Neuron (in vitro differentiated cells): ENCODE results near the gene TIAM2.

Experiments
- H2AFZ ChIP-seq: one replicate; pipeline ENCODE4 v1.6.1; 2013; ENCODE audit warnings: low read depth, mild to moderate bottlenecking, inconsistent platforms, low read length, moderate library complexity
- H3K27me3 ChIP-seq: one replicate; pipeline ENCODE4 v1.6.1; 2013; ENCODE audit warnings: low read length; ENCODE audit not compliant: insufficient read depth
- H3K36me3 ChIP-seq: one replicate; pipeline ENCODE4 v1.6.1; 2013; ENCODE audit warnings: low read length; ENCODE audit not compliant: insufficient read depth
- H3K4me1 ChIP-seq: one replicate; pipeline ENCODE4 v1.6.1; 2013; ENCODE audit warnings: low read length; ENCODE audit not compliant: insufficient read depth
- H3K4me3 ChIP-seq: 2 replicates; pipeline ENCODE4 v1.5.1; 2013; ENCODE audit warnings: mild to moderate bottlenecking, low read length, moderate library complexity
- H3K9me3 ChIP-seq: one replicate; pipeline ENCODE4 v1.6.1; 2013; ENCODE audit warnings: low read length

TIAM2 gene

GRCh38 chr6:155187994-155188706, 193.0 kb downstream of the TIAM2 start:
- no peaks in the 10 kb centered on the region for H3K9me3 ChIP-seq
- H2AFZ ChIP-seq = no peak overlapping the region
- peaks cover 14% of the 10 kb centered on the region for H3K4me1 ChIP-seq
- H3K27me3 ChIP-seq = no peaks in the 10 kb centered on the region
- H3K4me3 ChIP-seq = no peak overlapping the region
- peaks cover 16% of the 10 kb centered on the region for H3K36me3 ChIP-seq

- Histone ChIP-seq H3K9me3 (no peaks in the 10 kb centered on the region), H2AFZ (no peak overlapping the region), H3K36me3 (peaks cover 16% of the 10 kb centered on the region), H3K4me3 (no peak overlapping the region), H3K4me1 (peaks cover 6% of the 10 kb centered on the region), H3K27me3 (no peaks in the 10 kb centered on the region)
Observed at GRCh38 chr6:155188707-155189496, 193.8 kb downstream of the TIAM2 start.

GRCh38 chr6:155190677-155191076, 195.6 kb downstream of the TIAM2 start:
- no peaks in the 10 kb centered on the region for H3K9me3 ChIP-seq
- H3K36me3 ChIP-seq = peaks cover 13% of the 10 kb centered on the region
- H3K4me3 ChIP-seq = no peak overlapping the region
- no peak overlapping the region for H2AFZ ChIP-seq
- no peaks in the 10 kb centered on the region for H3K27me3 ChIP-seq
- H3K4me1 ChIP-seq = peaks cover 3% of the 10 kb centered on the region

GRCh38 chr6:155193526-155193925, 198.4 kb downstream of the TIAM2 start:
- Histone ChIP-seq H3K36me3 (peaks cover 5% of the 10 kb centered on the region), H3K4me1 (peaks cover 3% of the 10 kb centered on the region), H3K27me3 (no peaks in the 10 kb centered on the region), H2AFZ (no peak overlapping the region), H3K9me3 (no peaks in the 10 kb centered on the region), H3K4me3 (no peak overlapping the region)

- H3K36me3 ChIP-seq = peaks cover 5% of the 10 kb centered on the region
- H3K27me3 ChIP-seq = no peaks in the 10 kb centered on the region
- H3K9me3 ChIP-seq = no peaks in the 10 kb centered on the region
- peaks cover 3% of the 10 kb centered on the region for H3K4me1 ChIP-seq
- no peak overlapping the region for H3K4me3 ChIP-seq
- no peak overlapping the region for H2AFZ ChIP-seq
Observed at GRCh38 chr6:155194399-155194798, 199.3 kb downstream of the TIAM2 start.

GRCh38 chr6:155195903-155196302, 200.8 kb downstream of the TIAM2 start:
- Histone ChIP-seq H2AFZ (no peak overlapping the region), H3K36me3 (peaks cover 5% of the 10 kb centered on the region), H3K27me3 (no peaks in the 10 kb centered on the region), H3K4me3 (no peak overlapping the region), H3K9me3 (no peaks in the 10 kb centered on the region), H3K4me1 (no peaks in the 10 kb centered on the region)

GRCh38 chr6:155196911-155197310, 201.8 kb downstream of the TIAM2 start:
- peaks cover 3% of the 10 kb centered on the region for H3K36me3 ChIP-seq
- no peak overlapping the region for H2AFZ ChIP-seq
- H3K9me3 ChIP-seq = no peaks in the 10 kb centered on the region
- no peaks in the 10 kb centered on the region for H3K27me3 ChIP-seq
- no peak overlapping the region for H3K4me3 ChIP-seq
- H3K4me1 ChIP-seq = no peaks in the 10 kb centered on the region

- peaks cover 3% of the 10 kb centered on the region for H3K36me3 ChIP-seq
- H2AFZ ChIP-seq = no peak overlapping the region
- H3K4me1 ChIP-seq = no peaks in the 10 kb centered on the region
- no peaks in the 10 kb centered on the region for H3K27me3 ChIP-seq
- no peaks in the 10 kb centered on the region for H3K9me3 ChIP-seq
- no peak overlapping the region for H3K4me3 ChIP-seq
Observed at GRCh38 chr6:155197932-155198331, 202.8 kb downstream of the TIAM2 start.

- peaks cover 3% of the 10 kb centered on the region for H3K36me3 ChIP-seq
Observed at GRCh38 chr6:155200012-155200411, 204.9 kb downstream of the TIAM2 start.

GRCh38 chr6:155201461-155202226, 206.5 kb downstream of the TIAM2 start:
- Histone ChIP-seq H3K27me3 (no peaks in the 10 kb centered on the region), H2AFZ (no peak overlapping the region), H3K9me3 (no peaks in the 10 kb centered on the region), H3K36me3 (peaks cover 3% of the 10 kb centered on the region), H3K4me1 (peaks cover 2% of the 10 kb centered on the region), H3K4me3 (no peak overlapping the region)

More at GRCh38 chr6:155200012-155200411, 204.9 kb downstream of the TIAM2 start:
- Histone ChIP-seq H3K4me1 (peaks cover 2% of the 10 kb centered on the region), H2AFZ (no peak overlapping the region), H3K4me3 (no peak overlapping the region), H3K9me3 (no peaks in the 10 kb centered on the region), H3K27me3 (no peaks in the 10 kb centered on the region)

GRCh38 chr6:155207223-155207622, 212.1 kb downstream of the TIAM2 start:
- Histone ChIP-seq H3K4me1 (peaks cover 2% of the 10 kb centered on the region), H3K27me3 (no peaks in the 10 kb centered on the region), H3K36me3 (peaks cover 15% of the 10 kb centered on the region), H3K9me3 (peaks cover 3% of the 10 kb centered on the region), H2AFZ (no peak overlapping the region), H3K4me3 (no peak overlapping the region)

- H2AFZ ChIP-seq = no peak overlapping the region
- no peaks in the 10 kb centered on the region for H3K27me3 ChIP-seq
- H3K9me3 ChIP-seq = peaks cover 6% of the 10 kb centered on the region
- peaks cover 12% of the 10 kb centered on the region for H3K4me1 ChIP-seq
- H3K4me3 ChIP-seq = no peak overlapping the region
- H3K36me3 ChIP-seq = peaks cover 19% of the 10 kb centered on the region
Observed at GRCh38 chr6:155212106-155212505, 217.0 kb downstream of the TIAM2 start.
